Daoy (cell line): Measurements from ENCODE around the gene ATAD3B. TPM values are rescaled to one million over a fixed set of nuclear protein-coding genes. Genes with fewer than 3 reads are reported as not detected.
A peak's percentile ranks its signal among the peaks of the same experiment; 100 is the strongest.
"Not testable (repeated sequence)": the region's sequence is repeated elsewhere in the genome, so short reads cannot be mapped to it uniquely, and the experiment has no call there.

Experiments used
- DNase-seq: peaks from one replicate; pipeline ENCODE4 v3.0.0-alpha.2; 2015; ENCODE audit warnings: low read depth
- total RNA-seq: library from RNA; depleted of rRNA; stranded (reverse); fragments of >200 nt; shearing (Covaris generic); gene quantifications from 2 replicates; pipeline ENCODE4 v1.2.3, GENCODE V29; 2014

ATAD3B gene
- total RNA-seq, 1 experiment from 2014 or later = 47.5 TPM

DNA sequence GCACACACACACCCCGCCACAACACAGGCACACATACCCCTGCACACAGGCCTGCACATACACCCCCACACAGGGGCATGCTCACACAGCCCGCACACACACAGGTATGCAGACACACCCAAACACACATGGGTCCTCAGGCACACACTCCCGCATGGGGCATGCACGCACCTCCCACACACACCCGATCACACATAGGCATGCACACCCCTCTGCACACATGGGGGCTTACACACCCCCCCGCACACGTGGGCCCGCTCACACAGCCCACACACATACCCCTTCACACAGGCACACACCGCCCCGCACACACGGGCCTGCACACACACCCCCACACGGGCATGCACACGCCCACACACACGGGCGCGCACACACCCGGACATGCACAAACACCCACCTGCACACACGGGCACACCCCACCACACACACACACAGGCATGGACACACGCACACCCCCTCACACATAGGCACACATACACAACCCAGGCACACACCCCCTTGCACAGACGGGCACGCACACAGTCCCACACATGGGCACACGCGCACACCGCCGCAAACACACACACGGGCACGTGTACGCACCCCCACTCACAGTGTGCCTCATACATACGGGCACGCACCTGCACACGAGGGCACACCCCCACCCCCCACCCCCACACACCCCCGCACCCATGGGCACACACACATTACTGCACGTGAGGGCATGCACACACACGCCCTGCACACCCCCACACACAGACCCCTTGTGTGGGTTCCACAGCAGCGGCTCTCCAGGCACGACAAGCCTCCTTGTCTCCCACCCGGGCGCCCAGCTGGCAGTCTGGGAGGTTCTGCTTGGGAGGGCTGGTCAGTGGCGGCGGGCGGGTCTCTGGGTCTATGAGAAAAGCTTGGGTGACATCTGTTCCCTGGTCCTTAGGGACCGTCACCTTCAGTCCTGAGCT, 8.3 kb downstream of the ATAD3B start:
- no peak for DNase-seq

DNA sequence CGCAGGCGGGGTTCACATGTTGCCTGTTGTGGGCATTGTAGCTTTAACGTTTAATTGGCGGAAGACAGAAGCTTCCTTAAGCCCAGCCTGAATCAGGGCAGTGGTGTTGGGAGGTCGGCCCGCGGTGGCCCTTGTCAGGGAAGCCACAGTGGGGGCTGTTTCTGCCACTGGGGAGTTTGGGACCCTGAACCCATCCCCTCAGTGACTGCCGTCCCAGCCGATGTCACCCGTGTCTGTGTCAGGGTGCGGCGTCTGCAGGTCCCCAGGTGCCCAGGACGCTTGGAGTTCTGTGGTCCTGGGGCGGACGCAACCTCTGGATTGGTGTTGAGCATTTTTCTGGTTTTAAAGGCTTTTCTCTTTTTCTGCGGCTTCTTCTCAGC, 8.9 kb downstream of the ATAD3B start:
- DNase-seq = not testable (repeated sequence)

DNA sequence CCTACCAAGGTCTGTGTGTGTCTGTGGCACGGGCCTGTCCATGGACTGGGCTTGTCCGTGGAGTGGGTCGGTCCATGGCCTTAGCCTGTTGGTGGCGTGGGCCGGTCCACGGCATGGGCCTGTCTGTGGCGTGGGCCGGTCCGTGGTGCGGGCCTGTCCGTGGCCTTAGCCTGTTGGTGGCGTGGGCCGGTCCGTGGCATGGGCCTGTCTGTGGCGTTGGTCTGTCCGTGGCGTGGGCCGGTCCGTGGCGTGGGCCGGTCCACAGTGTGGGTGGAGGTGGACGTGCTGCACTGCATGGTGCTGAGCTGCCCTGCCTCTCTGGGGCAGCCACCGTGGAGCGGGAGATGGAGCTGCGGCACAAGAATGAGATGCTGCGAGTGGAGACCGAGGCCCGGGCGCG, 10.2 kb downstream of the ATAD3B start:
- DNase-seq = not testable (repeated sequence)

DNA sequence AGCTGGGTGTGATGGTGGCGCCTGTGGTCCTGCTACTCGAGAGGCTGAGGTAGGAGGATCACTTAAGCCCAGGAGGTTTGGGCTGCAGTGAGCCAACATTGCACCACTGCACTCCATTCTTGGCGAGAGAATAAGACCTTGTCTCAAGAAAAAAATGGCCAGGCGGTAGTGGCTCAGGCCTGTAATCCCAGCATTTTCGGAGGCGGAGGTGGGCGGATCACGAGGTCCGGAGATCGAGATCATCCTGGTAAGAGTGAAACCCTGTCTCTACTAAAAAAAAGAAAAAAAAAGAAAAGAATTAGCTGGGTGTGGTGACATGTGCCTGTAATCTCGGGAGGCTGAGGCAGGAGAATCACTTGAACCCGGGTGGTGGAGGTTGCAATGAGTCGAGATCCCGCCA, 11.3 kb downstream of the ATAD3B start:
- DNase-seq = no peak

DNA sequence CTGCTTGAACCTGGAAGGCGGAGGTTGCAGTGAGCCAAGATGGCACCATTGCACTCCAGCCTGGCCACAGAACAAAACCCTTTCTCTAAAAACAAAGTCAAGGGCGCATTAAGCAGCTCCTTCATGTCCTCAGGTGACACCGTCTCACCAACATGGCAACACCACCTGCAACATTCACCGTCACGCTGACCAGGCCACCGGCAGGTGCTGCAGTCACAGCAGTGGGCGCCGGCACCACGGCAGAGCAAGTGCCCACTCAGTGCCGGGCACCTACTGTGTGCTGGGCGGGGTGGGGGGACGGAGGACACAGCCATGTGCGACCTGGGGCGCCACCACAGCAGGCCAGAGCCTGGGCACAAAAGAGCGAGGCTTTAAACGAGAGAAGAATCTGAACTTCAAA, 12.1 kb downstream of the ATAD3B start:
- DNase-seq = no peak

DNA sequence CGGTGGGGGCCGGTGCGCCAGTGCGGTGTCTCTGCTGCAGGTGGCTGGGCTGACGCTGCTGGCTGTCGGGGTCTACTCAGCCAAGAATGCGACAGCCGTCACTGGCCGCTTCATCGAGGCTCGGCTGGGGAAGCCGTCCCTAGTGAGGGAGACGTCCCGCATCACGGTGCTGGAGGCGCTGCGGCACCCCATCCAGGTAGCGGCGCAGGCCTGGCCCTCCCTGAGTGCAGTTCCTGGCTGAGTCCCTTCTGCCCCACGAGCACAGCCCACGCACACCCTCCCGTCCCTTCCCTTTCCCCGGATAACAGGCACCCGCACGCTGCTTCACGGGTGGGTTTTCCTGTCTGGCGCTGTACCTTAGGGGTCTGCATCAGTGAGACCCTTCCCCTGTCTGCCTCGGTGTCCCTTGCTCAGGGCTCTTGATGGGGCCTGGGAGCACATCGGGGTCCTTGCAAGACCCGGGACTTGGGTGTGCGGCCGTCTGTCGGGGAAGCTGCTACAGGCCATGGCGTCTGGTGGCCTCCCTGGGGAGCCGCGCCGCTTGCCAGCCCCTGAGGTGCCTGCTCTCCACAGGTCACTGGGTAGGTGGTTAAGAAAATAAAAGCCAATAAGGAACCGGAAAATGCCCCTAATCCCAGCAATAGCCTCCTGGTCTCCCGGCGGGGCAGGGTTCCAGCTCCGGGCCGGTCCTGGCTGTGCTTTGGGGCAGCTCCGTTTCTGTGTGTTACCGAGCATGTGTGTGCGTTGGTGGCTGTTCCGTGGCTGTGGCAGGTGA, 13.6 kb downstream of the ATAD3B start:
- not testable (repeated sequence) for DNase-seq

DNA sequence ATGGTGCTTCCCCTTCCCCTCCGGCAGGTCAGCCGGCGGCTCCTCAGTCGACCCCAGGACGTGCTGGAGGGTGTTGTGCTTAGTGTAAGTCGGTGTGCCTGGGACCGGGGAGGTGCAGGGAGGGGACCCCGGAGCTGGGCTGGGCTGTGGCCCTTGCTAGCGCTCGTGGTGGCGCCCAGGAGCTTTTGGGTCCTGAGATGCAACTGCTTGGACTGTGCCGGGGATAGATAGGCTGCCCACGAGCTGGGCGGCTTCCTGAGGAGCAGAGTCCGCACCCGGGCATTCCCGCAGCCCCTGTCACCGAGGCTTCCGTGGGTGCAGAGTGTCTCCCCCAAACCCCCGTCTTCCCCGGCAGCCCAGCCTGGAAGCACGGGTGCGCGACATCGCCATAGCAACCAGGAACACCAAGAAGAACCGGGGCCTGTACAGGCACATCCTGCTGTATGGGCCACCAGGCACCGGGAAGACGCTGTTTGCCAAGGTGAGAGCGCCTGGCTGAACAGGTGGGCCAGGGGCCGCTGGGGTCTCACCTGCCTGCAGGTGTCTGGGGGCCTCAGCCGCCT, 14.3 kb downstream of the ATAD3B start:
- not testable (repeated sequence) for DNase-seq

DNA sequence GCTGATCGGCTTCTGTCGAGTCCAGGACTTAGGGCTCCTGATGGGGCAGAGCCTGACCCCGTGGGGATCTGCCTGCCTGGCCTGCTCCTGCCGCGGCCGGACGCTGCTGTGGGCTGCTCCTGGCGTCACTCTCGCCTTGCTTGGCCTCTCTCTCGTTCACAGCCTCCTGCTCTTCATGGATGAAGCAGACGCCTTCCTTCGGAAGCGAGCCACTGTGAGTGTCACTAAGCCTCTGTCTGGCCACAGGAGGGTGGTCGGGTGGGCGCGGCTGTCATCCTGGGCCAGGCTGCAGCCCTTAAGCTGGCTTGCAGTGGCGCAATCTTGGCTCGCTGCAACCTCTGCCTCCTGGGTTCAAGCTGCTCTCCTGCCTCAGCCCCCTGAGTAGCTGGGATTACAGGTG, 16.1 kb downstream of the ATAD3B start:
- DNase-seq = no peak

DNA sequence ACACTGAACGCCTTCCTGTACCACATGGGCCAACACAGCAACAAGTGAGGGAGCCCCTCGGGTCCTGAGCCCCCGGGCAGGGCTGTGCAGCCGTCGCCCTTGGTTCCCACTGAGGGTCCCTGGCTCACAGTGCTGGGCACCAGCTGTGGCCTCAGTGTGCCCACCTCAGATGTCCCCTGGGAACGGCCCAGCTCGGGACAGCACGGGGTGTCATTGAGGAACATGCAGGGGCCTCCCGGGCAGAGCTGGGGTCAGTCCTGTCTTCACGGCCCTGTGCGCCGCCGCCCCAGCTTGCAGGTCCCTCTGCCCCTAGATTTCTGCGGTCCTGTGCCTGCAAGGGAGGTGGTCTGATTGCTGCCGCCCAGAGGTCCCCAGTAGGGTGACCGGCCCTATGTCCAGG, 17.7 kb downstream of the ATAD3B start:
- no peak for DNase-seq

DNA sequence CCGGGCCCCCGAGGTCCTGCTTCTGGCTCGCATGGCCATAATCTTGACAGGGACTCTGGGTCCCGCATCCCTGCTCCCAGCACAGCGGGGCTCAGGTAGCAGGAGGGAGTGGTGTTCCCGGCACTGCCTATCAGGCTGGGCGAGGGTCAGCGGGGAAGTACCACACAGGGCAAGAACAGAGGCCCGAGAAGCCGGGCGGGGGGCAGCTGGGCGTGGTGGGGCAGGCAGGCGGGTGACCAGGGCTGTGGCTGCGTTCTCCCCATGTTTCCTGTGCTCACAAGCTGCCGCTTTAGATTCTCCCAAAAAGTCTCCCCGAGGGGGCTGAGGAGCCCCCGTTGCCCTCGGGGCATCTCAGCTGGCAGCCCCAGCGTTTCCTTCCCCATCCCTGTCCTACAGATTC, 18.3 kb downstream of the ATAD3B start:
- DNase-seq = no peak

DNA sequence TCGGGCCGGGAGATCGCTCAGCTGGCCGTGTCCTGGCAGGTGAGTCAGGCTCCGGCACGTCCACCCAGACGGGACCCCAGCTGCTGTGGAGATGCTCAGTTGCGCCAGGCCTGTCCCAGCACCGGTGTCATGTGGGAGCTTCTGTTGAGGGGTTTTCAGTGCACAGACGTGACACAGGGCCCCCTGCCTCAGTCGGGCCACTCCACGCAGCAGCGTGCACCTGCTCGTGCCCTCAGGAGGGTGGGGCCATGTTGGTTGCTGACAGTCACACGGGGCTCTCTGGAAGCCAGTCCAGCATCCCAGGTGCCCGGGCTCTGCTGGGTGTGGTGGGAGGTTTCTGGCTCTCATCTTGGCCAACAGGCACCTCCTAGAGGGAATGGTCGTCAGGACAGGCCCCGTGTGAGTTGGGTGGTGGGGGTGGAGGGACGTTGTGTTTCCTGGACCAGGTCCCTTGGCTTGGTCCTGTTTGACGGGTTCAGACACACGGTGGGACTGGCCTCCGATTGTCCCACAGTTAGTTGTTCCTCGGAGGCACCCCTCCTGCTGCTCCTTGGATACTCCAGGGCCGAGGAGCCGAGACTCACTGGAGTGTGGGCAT, 19.2 kb downstream of the ATAD3B start:
- no peak for DNase-seq

DNA sequence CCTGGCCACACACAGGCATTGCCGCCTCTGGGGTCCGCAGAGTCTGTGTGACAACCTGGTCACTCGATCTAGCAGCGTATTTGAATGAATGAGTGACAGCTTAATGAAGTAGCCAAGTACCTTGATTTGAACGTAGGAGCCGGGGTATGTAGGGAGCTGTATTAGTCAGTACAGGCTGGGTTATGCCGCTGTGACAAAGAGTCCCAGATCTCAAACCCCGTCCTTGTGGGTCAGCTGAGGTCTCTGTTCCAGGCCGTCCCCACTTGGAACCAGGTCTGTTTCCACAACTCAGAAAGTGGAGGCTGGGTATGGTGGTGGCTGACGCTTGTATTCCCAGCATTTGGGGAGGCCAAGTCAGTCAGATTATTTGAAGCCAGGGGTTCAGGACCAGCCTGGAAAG, 20.0 kb downstream of the ATAD3B start:
- DNase-seq = no peak

DNA sequence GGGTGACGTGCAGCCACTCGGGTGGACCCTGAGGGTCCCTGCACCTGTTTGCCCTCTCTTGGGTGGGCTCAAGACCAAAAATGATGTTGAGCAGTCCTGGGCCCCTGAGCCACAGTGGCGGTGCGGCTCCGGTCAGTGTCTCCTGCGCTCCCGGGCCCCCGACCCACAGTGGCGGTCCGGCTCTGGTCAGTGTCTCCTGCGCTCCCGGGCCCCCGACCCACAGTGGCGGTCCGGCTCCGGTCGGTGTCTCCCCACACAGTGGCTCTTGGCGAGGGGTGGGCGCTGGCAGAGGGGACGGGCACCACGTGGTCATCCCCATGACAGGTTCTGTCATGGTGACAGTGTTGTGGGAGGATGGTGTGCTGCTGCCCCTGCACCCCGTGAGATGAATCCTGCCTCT, 22.7 kb downstream of the ATAD3B start:
- DNase-seq = not testable (repeated sequence)

DNA sequence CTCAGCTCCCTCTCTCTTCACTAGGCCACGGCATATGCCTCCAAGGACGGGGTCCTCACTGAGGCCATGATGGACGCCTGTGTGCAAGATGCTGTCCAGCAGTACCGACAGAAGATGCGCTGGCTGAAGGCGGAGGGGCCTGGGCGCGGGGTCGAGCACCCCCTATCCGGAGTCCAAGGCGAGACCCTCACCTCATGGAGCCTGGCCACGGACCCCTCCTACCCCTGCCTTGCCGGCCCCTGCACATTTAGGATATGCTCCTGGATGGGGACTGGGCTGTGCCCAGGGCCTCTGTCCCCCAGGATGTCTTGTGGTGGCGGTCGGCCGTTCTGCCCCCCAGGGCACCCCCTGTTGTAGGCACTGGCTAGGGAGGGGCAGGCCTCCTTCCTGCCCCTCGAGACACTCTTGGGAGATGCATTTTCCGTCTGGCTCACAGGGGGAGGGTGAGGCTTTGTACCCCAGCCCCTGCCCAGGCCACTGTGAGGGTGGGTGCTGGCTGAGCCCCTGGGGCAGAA, 24.0 kb downstream of the ATAD3B start:
- not testable (repeated sequence) for DNase-seq

DNA sequence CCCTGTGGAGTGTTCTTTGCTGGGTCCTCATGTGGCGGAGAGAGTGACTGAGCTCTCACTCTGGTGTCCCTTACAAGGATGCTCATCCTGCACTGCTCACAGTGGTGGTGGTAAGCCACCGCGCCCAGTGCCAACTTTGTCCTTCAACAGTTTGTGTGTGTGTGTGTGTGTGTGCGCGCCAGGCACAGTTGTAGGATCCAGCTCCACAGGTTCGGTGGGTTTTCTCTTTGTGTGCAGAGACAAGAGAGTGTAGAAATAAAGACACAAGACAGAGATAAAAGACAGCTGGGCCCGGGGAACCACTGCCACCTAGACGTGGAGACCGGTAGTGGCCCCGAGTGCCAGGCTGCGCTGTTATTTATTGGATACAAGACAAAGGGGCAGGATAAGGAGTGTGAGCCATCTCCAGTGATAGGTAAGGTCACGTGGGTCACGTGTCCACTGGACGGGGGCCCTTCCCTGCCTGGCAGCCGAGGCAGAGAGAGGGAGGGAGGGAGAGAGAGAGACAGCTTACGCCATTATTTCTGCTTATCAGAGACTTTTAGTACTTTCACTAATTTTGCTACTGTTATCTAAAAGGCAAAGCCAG, 33.3 kb downstream of the ATAD3B start:
- DNase-seq = peak; percentile 64

DNA sequence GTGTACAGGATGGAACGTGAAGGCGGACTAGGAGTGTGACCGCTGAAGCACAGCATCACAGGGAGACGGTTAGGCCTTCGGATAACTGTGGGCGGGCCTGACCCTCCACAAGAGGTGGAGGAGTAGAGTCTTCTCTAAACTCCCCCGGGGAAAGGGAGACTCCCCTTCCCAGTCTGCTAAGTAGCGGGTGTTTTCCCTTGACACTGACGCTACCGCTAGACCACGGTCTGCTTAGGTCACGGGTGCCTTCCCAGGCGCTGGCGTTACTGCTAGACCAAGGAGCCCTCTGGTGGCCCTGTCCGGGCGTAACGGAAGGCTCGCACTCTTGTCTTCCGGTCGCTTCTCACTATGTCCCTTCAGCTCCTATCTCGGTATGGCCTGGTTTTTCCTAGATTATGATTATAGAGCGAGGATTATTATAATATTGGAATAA, 33.8 kb downstream of the ATAD3B start:
- not testable (repeated sequence) for DNase-seq

DNA sequence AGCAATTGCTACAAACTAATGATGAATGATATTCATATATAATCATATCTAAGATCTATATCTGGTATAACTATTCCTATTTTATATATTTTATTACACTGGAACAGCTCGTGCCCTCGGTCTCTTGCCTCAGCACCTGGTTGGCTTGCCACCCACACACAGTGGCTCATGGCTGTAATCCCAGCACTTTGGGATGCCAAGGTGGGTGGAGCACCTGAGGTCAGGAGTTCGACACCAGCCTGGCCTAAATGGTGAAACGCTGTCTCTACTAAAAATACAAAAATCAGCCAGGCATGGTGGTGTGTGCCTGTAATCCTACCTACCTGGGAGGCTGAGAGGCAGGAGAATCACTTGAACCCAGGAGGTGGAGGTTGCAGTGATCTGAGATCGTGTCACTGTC, 34.2 kb downstream of the ATAD3B start:
- DNase-seq = not testable (repeated sequence)

DNA sequence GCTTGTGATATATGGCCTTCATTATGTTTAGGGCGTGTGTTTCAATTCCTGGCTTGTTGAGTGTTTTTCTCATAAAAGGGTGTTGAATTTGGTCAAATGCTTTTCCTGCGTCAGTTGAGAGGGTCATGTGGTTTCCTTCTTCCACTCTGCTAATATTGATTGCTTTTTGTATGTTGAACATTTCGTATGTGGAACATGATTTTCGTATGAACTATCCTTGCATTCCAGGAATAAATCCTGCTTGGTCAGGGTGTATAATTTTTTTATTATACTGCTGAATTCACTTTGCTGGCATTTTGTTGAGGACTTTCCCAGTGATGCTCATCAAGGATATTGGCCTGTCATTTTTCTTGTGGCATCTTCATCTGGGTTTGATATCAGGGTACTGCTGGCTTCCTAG, 35.7 kb downstream of the ATAD3B start:
- DNase-seq = no peak

DNA sequence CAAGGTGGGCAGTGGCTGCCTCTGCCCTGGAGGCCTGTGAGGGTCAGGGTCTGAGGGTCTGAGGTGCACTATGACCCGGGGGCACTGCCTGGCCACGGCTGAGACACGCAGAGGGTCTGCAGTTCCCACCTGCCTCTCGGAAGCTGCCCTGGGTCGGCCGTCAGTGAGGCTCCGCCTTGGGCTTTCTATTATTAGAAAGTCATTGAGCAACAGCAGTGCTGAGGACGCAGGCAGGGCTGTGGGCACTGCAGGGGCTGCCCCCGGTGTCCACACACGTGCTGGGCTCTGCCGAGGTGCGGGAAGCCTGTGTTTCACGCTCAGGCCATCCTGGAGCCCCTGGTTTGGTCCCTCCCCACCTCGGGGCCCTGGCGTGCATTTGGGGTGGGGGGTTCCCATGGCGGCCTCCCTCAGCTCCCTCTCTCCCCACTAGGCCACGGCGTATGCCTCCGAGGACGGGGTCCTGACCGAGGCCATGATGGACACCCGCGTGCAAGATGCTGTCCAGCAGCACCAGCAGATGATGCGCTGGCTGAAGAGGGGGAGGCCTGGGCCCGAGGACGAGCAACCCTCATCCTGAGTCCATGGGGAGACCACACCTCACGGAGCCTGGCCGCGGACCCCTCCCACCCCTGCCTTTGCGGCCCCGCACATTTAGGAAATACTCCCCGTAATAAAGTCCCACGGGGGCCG, 37.4 kb downstream of the ATAD3B start:
- not testable (repeated sequence) for DNase-seq

DNA sequence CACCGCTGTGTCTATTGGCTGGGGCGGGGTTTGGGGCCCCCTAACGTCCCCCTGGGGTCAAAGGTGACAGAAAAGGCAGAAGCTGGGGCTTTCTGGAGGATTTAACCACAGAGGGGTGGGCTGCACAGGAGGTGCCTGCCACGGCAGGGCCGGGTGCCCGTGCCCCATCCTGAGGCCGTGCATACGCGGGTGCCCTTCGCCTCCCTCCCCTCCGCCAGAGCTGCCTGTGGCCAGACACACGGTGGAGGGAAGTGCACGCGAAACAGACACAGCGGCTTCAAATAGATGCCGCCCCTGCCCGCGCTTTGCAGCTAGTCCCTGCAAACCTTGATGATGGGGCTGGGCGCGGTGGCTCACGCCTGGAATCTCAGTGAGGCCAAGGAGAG, 37.9 kb downstream of the ATAD3B start:
- not testable (repeated sequence) for DNase-seq
